GM12878 (cell line): ENCODE results near the gene ATXN2. TPM values are rescaled to one million over a fixed set of nuclear protein-coding genes. Genes with fewer than 3 reads are reported as not detected.

Source experiments
- ATAC-seq: fragments of 200-7000 bp; cut with Tn5 transposase; 3 replicates; pipeline ENCODE4 v1.9.1; 2020; ENCODE audit warnings: mild to moderate bottlenecking, moderate library complexity
- BruUV-seq: library from RNA; stranded (reverse); fragments of 400-500 nt; replicated peaks from 2 replicates; lab custom pipeline; 2021; lab: Mats Ljungman, UMichigan
- CTCF ChIA-PET: fragments of 300-600 bp; sonication (Branson Sonifier 250); formaldehyde crosslinking; extraction: SDS; loops from one replicate; lab custom pipeline; 2021; ENCODE audit warnings: inconsistent platforms; lab: Yijun Ruan, JAX
- POLR2A ChIA-PET: fragments of 350-600 bp; formaldehyde crosslinking; extraction: SDS; loops from one replicate; lab custom pipeline; 2021; ENCODE audit warnings: inconsistent platforms; lab: Charles Lee
- RAD21 ChIA-PET: fragments of 300-600 bp; sonication (Branson Sonifier 250); formaldehyde crosslinking; loops from one replicate; lab custom pipeline; 2023; ENCODE audit warnings: antibody characterized with exemption; ENCODE audit not compliant: unreplicated experiment; lab: Charles Lee
- SMC1A ChIA-PET: fragments of 300-600 bp; sonication (Branson Sonifier 250); formaldehyde crosslinking; loops from one replicate; lab custom pipeline; 2023; ENCODE audit not compliant: unreplicated experiment, uncharacterized antibody; lab: Charles Lee
- DNase-seq: peaks from one replicate; pipeline ENCODE4 v3.0.0-alpha.2; 2011; ENCODE audit warnings: low read depth, low spot score
- FAIRE-seq: peaks from 3 replicates; lab custom pipeline; 2011; peaks lifted over from hg19 to GRCh38; lab: Jason Lieb, UNC
- H2AFZ ChIP-seq: 2 replicates; pipeline ENCODE4 v1.6.0; 2011; ENCODE audit warnings: low read depth, low read length, control low read depth; ENCODE audit not compliant: control insufficient read depth
- H3K27ac ChIP-seq: 2 replicates; pipeline ENCODE4 v1.5.1; 2011; ENCODE audit warnings: control low read depth; ENCODE audit not compliant: control insufficient read depth, insufficient read depth
- H3K27me3 ChIP-seq, 2 experiments: replicated peaks in 1 of 2; 2 replicates each; pipeline versions ENCODE4 v1.6.0 to v1.6.1; 2011; ENCODE audit warnings: low read length in 1 of 2; ENCODE audit not compliant: control insufficient read depth in 2 of 2, insufficient read depth in 2 of 2
- H3K36me3 ChIP-seq, 2 experiments: 2 replicates each; pipeline ENCODE4 v1.5.1; 2011; ENCODE audit warnings: low read length in 1 of 2; ENCODE audit not compliant: control insufficient read depth in 2 of 2, insufficient read depth in 2 of 2
- H3K4me1 ChIP-seq: 2 replicates; pipeline ENCODE4 v1.6.1; 2011; ENCODE audit warnings: mild to moderate bottlenecking, low read length, moderate library complexity, mixed read lengths; ENCODE audit not compliant: control insufficient read depth, insufficient read depth
- H3K4me2 ChIP-seq: 2 replicates; pipeline ENCODE4 v1.6.0; 2011; ENCODE audit warnings: control low read depth; ENCODE audit not compliant: control insufficient read depth, insufficient read depth
- H3K4me3 ChIP-seq: fragments of 200-600 bp; sonication (generic); 2 replicates; pipeline ENCODE4 v1.5.1; 2016
- H3K79me2 ChIP-seq: 2 replicates; pipeline ENCODE4 v1.6.0; 2011; ENCODE audit warnings: low read length; ENCODE audit not compliant: control insufficient read depth, insufficient read depth
- H3K9ac ChIP-seq: 2 replicates; pipeline ENCODE4 v1.8.0; 2011; ENCODE audit warnings: low read length, control low read depth, mixed read lengths; ENCODE audit not compliant: control insufficient read depth, insufficient read depth
- H3K9me3 ChIP-seq: replicated peaks from 3 replicates; pipeline ENCODE4 v1.5.1; 2011; ENCODE audit warnings: mild to moderate bottlenecking, low read length; ENCODE audit not compliant: control insufficient read depth, insufficient read depth
- H4K20me1 ChIP-seq: 2 replicates; pipeline ENCODE4 v1.6.0; 2011; ENCODE audit not compliant: control insufficient read depth, insufficient read depth
- HCFC1 ChIP-seq: fragments of 150-350 bp; IDR thresholded peaks from 2 replicates; pipeline ENCODE4 v1.6.1; 2014; ENCODE audit warnings: low read length
- KLF5 ChIP-seq: fragments of 450-650 bp; IDR thresholded peaks from 2 replicates; pipeline ENCODE4 v1.6.1; 2014; ENCODE audit warnings: mild to moderate bottlenecking; ENCODE audit not compliant: partially characterized antibody
- NBN ChIP-seq: fragments of 450-650 bp; IDR thresholded peaks from 2 replicates; pipeline ENCODE4 v1.6.1; 2016
- NR2F1 ChIP-seq: fragments of 450-650 bp; conservative IDR thresholded peaks from 2 replicates; pipeline ENCODE4 v1.6.1; 2017; ENCODE audit warnings: mild to moderate bottlenecking
- SMARCA5 ChIP-seq: fragments of 450-650 bp; IDR thresholded peaks from 2 replicates; pipeline ENCODE4 v1.6.1; 2017; ENCODE audit warnings: mild to moderate bottlenecking
- SRF ChIP-seq, 2 experiments: IDR thresholded peaks; 2 replicates each; pipeline ENCODE4 v1.6.1; 2011; ENCODE audit warnings: low read depth in 2 of 2, low read length in 2 of 2, mild to moderate bottlenecking in 1 of 2, moderate library complexity in 1 of 2
- TAF1 ChIP-seq: IDR thresholded peaks from 2 replicates; pipeline ENCODE4 v1.6.1; 2011; ENCODE audit warnings: mild to moderate bottlenecking, low read depth, low read length, borderline replicate concordance
- TARDBP ChIP-seq: IDR thresholded peaks from 2 replicates; pipeline ENCODE4 v1.6.1; 2016; ENCODE audit warnings: borderline replicate concordance
- YBX1 ChIP-seq: fragments of 450-650 bp; IDR thresholded peaks from 2 replicates; pipeline ENCODE4 v1.6.1; 2016; ENCODE audit warnings: antibody characterized with exemption
- ZZZ3 ChIP-seq: IDR thresholded peaks from 2 replicates; pipeline ENCODE4 v1.6.1; 2011; ENCODE audit warnings: low read depth; ENCODE audit not compliant: control insufficient read depth, insufficient read length
- WGBS: methylation state at CpG from one replicate; pipeline ENCODE4 v1.1.6; 2016; ENCODE audit warnings: low lambda C conversion rate; ENCODE audit not compliant: insufficient replicate concordance, insufficient coverage; ENCODE audit errors: missing lambda C conversion rate; 5-methylcytosine and 5-hydroxymethylcytosine counted together
- in situ Hi-C: fragments of 300-500 bp; cut with MboI; formaldehyde crosslinking; loops from 9 replicates; pipeline ENCODE4 v1.14.3; 2018; ENCODE audit warnings: mixed read lengths
- intact Hi-C: fragments of 100-400 bp; cut with micrococcal nuclease; formaldehyde crosslinking; loops from one replicate; pipeline ENCODE4 v1.14.2; 2022; ENCODE audit not compliant: unreplicated experiment
- polyA plus RNA-seq, 11 experiments: library from polyadenylated mRNA; depleted of rRNA in 4 of 11; unstranded in 6 of 11; stranded (reverse) in 5 of 11; fragments of >200 nt; fragmentation: Nextera tagmentation in 4 of 11; fragmentation: Illumina TruSeq in 1 of 11; extraction: Ambion mirVana in 4 of 11; extraction: Trizol in 1 of 11; gene quantifications; 1 replicate in 1 of 11; 2 replicates in 10 of 11; pipeline versions ENCODE4 v1.2.1 to v1.2.3, GENCODE V29; 2011 to 2016; ENCODE audit warnings: inconsistent platforms in 2 of 11, missing spikeins in 2 of 11, low read depth in 1 of 11
- total RNA-seq, 4 experiments: library from RNA; depleted of rRNA in 3 of 4; stranded (reverse); fragments of >200 nt in 3 of 4; fragmentation: Illumina TruSeq in 1 of 4; extraction: Trizol in 1 of 4; gene quantifications; 2 replicates each; pipeline versions ENCODE4 v1.2.1 to v1.2.3, GENCODE V29; 2013 to 2021
- TF ChIP-seq, protein P1 (sequence below): IDR thresholded peaks from 2 replicates; pipeline ENCODE4 v1.6.1; 2011; ENCODE audit warnings: low read depth, low read length, improper control_type of control experiment, borderline replicate concordance
- TF ChIP-seq, protein P2 (sequence below): IDR thresholded peaks from 2 replicates; pipeline ENCODE4 v1.6.1; 2011; ENCODE audit warnings: borderline replicate concordance, low read depth, mild to moderate bottlenecking, moderate library complexity, mixed read lengths, low read length; ENCODE audit not compliant: insufficient read depth; ENCODE audit errors: extremely low read length
- TF ChIP-seq, protein P3 (sequence below): fragments of 450-650 bp; formaldehyde crosslinking; IDR thresholded peaks from 2 replicates; pipeline ENCODE4 v1.5.0; 2022; ENCODE audit warnings: mild to moderate bottlenecking, missing genetic modification characterization

Gene ATXN2
- total and polyA plus RNA-seq, 10 of the 15 experiments (the other 5 are each of a cell fraction or from before 2014, with no cell fraction given): 8.8 to 31.5 (median 19.0) TPM

DNA sequence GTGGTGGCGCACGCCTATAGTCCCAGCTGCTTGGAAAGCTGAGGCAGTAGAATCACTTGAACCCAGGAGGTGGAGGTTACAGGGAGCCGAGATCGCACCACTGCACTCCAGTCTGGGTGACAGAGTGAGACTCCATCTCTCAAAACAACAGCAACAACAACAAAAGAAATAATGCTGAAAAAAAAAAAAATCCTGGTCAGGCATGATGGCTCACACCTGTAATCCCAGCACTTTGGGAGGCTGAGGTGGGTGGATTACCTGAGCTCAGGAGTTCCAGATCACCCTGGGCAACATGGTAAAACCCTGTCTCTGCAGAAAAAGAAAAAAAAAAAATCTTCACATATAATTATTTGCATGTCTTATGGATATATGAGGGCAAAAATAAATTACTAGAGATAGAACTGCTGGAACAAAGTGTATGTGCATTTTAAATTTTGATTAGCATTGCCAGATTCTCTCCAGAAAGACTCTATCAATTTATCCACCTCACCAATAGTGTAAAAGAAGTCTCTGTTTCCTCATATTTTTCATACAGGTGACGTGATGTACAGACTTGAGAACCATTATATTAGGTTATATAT, 75.4 kb downstream of the ATXN2 start:
- Histone ChIP-seq H3K4me3 (no peak overlapping the region), H4K20me1 (no peaks in the 10 kb centered on the region), H3K36me3 (peaks cover 8 to 19% of the 10 kb centered on the region in 2 experiments), H3K27ac (no peak overlapping the region), H3K27me3 (no peaks in the 10 kb centered on the region), H3K9ac (no peak overlapping the region), H3K79me2 (no peaks in the 10 kb centered on the region), H3K9me3 (no peaks in the 10 kb centered on the region; the same call in 2 of the 3 replicates), H3K4me2 (no peak overlapping the region), H2AFZ (no peak overlapping the region), H3K4me1 (no peaks in the 10 kb centered on the region)
- in situ Hi-C loops (no loop called here), intact Hi-C loops (no loop called here)
- BruUV-seq: no TSS peak
- WGBS: 96% methylated on average over 5 of the region's 5 CpGs
- CTCF ChIA-PET: interaction anchor here (0.7 kb wide), 1 partner anchor 755 kb away, joined by 5 read pairs; no protein-coding TSS in a partner anchor
- FAIRE-seq (no peak), DNase-seq (no peak), ATAC-seq (no peak)
- POLR2A ChIA-PET: no interaction called here
- TF ChIP-seq SRF (IDR thresholded peaks at IDR 0.05; ENCODE audit: low read depth in 2 of 2, low read length in 2 of 2): no peak
- no peak for TF ChIP-seq ZZZ3
- TF ChIP-seq TARDBP: no peak
- TF ChIP-seq KLF5: no peak
- no peak for TF ChIP-seq NBN
- no peak for TF ChIP-seq NR2F1
- TF ChIP-seq TAF1: no peak
- no peak for TF ChIP-seq YBX1
- TF ChIP-seq, protein P1, sequence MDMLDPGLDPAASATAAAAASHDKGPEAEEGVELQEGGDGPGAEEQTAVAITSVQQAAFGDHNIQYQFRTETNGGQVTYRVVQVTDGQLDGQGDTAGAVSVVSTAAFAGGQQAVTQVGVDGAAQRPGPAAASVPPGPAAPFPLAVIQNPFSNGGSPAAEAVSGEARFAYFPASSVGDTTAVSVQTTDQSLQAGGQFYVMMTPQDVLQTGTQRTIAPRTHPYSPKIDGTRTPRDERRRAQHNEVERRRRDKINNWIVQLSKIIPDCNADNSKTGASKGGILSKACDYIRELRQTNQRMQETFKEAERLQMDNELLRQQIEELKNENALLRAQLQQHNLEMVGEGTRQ: no peak
- no peak for TF ChIP-seq HCFC1
- TF ChIP-seq, protein P2, sequence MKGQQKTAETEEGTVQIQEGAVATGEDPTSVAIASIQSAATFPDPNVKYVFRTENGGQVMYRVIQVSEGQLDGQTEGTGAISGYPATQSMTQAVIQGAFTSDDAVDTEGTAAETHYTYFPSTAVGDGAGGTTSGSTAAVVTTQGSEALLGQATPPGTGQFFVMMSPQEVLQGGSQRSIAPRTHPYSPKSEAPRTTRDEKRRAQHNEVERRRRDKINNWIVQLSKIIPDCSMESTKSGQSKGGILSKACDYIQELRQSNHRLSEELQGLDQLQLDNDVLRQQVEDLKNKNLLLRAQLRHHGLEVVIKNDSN: no peak
- TF ChIP-seq SMARCA5: no peak
- TF ChIP-seq, protein P3, sequence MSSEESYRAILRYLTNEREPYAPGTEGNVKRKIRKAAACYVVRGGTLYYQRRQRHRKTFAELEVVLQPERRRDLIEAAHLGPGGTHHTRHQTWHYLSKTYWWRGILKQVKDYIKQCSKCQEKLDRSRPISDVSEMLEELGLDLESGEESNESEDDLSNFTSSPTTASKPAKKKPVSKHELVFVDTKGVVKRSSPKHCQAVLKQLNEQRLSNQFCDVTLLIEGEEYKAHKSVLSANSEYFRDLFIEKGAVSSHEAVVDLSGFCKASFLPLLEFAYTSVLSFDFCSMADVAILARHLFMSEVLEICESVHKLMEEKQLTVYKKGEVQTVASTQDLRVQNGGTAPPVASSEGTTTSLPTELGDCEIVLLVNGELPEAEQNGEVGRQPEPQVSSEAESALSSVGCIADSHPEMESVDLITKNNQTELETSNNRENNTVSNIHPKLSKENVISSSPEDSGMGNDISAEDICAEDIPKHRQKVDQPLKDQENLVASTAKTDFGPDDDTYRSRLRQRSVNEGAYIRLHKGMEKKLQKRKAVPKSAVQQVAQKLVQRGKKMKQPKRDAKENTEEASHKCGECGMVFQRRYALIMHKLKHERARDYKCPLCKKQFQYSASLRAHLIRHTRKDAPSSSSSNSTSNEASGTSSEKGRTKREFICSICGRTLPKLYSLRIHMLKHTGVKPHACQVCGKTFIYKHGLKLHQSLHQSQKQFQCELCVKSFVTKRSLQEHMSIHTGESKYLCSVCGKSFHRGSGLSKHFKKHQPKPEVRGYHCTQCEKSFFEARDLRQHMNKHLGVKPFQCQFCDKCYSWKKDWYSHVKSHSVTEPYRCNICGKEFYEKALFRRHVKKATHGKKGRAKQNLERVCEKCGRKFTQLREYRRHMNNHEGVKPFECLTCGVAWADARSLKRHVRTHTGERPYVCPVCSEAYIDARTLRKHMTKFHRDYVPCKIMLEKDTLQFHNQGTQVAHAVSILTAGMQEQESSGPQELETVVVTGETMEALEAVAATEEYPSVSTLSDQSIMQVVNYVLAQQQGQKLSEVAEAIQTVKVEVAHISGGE (CRISPR knock-in tag): no peak
- RAD21 ChIA-PET: interaction anchor here (1.1 kb wide), 1 partner anchor 72 kb away, joined by 3 read pairs; no protein-coding TSS in a partner anchor
- SMC1A ChIA-PET: interaction anchor here (0.7 kb wide), 1 partner anchor 72 kb away, joined by 3 read pairs; no protein-coding TSS in a partner anchor
